Activated CD4-positive, alpha-beta T cell treated with anti-CD3 and anti-CD28 coated beads, Interleukin-2, amount 50 U/mL, for 1 hour (primary cell): ENCODE measurements around the gene NAP1L2.
"Not testable (repeated sequence)": the region's sequence is repeated elsewhere in the genome, so short reads cannot be mapped to it uniquely, and the experiment has no call there.

Source experiments
- DNase-seq: peaks from one replicate; pipeline ENCODE4 v3.0.0-alpha.2; 2020

Gene NAP1L2

DNA sequence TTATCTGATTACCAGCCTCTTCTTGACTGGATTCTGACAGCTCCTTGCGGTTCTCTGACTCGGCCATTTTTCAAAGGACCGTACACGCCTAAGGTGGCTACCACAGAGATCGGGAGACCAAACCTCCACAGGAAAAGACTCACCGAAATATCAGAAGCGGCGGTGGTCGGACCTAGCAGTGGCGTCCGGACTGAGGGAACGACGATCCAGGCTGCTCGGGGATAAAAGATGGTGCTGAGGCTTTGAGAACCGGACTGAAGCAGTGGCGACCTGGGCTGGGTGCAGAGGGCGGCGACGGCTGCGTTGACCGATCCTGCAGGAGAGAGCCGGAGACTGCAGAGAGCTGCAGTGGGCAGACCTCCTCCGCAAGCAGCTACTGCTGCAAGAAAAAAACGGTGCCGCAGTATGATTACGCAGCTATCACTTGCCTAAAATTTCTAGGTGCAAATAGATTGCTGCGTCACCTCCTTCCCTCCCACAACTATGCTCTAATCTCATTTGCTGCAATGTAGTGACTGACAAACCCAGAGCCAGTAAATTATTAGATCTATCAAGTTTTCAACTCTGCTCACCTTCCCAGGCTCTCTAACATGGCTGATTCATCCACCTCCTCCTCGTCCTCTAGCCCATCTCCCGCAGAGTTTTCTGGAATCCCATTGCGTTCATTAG, at the start of gene NAP1L2:
TSS of gene NAP1L2 (minus strand) at position 426 of the 669 bp plus-strand sequence. CDS start at position 67, 359 bp downstream.
- peak; percentile 19 for DNase-seq

DNA sequence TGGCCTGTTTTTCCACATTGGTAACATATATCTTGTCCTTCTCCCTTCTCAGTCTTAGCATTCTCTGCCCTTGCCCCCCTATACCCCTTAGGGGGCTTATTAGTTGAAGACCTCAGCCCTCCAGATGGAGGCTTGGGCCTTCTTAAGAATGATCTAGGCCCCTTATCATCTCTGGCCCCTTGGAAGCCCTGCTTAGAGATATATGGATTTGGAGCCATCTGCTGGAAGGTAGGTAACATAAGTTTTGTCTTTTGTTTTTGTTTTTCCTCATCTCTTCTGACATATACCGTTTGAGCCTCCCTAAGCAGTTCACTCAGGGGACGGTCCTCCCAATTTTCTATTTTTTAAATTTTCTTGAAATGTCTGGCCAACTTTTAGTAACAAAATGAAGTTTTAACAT, 48.3 kb upstream of the NAP1L2 start:
- no peak for DNase-seq

- DNase-seq: no peak
These were observed 24.6 kb upstream of the NAP1L2 start for GRCh38 chrX:73239242-73239641.

- DNase-seq: no peak
These were observed 3.0 kb upstream of the NAP1L2 start for GRCh38 chrX:73217621-73218020.

- peak; percentile 1 for DNase-seq
These were observed 595 bp upstream of the NAP1L2 start for GRCh38 chrX:73215246-73215645.

- no peak for DNase-seq
These were observed 771 bp downstream of the NAP1L2 start for GRCh38 chrX:73213734-73214425.

GRCh38 chrX:73206366-73206765, 8.3 kb downstream of the NAP1L2 start:
- DNase-seq: no peak

DNA sequence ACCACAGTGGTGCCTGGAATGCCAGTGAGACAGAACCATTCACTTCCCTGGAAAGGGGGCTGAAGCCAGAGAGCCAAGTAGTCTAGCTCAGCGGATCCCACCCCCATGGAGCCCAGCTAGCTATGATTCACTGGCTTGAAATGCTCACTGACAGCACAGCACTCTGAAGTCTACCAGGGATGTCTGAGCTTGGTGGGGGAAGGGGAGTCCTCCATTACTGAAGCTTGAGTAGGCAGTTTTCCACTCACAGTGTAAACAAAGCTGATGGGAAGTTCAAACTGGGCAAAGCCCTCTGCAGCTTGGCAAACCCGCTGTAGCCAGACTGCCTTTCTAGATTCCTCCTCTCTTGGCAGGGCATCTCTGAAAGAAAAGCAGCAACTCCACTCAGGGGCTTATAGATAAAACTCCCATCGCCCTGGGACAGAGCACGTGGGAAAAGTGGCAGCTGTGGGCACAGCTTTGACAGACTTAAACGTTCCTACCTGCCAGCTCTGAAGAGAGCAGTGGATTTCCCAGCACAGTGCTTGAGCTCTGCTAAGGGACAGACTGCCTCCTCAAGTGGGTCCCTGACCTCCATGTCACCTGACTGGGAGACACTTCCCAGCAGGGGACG, 32.0 kb downstream of the NAP1L2 start:
- DNase-seq: no peak

- DNase-seq: not testable (repeated sequence)
These were observed 45.7 kb downstream of the NAP1L2 start for GRCh38 chrX:73168945-73169344.
